HG02588 (cell line): ENCODE measurements around the gene SHISAL2B.
"Not testable (repeated sequence)": the region's sequence is repeated elsewhere in the genome, so short reads cannot be mapped to it uniquely, and the experiment has no call there.

Experiments used
- ATAC-seq: cut with Tn5 transposase; IDR thresholded peaks from one replicate; pipeline ENCODE4 v1.9.1; 2021; ENCODE audit warnings: mild to moderate bottlenecking, moderate library complexity; ENCODE audit not compliant: unreplicated experiment

SHISAL2B gene

GRCh38 chr5:64693636-64694035 is 3.3 kb downstream of the SHISAL2B start:
- ATAC-seq = no peak

DNA sequence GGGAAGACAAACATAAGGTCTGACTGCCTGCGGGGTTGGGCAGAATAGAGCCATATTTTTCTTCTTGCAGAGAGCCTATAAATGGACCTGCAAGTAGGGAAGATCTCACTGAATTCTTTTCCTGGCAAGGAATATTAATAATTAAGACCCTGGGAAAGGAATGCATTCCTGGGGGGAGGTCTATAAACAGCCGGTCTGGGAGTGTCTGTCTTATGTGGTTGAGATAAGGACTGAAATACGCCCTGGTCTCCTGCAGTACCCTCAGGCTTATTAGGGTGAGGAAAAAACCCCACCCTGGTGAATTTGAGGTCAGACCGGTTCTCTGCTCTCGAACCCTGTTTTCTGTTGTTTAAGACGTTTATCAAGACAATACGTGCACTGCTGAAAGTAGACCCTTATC is 6.1 kb downstream of the SHISAL2B start:
- not testable (repeated sequence) for ATAC-seq

DNA sequence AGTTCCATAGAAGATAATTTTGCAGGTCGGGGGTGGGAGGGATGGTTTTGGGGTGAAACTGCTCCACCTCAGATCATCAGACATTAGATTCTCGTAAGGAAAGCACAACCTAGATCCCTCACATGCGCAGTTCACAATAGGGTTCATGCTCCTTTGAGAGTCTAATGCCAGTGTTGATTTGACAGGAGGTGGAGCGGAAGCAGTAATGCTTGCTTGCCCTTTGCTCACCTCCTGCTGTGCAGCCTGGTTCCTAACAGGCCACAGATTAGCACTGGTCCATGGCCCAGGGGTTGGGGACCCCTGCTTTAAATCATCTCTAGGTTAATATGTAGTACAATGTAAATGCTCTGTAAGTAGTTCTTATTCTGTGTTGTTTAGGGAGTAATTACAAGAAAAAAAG is 10.5 kb downstream of the SHISAL2B start:
- no peak for ATAC-seq

DNA sequence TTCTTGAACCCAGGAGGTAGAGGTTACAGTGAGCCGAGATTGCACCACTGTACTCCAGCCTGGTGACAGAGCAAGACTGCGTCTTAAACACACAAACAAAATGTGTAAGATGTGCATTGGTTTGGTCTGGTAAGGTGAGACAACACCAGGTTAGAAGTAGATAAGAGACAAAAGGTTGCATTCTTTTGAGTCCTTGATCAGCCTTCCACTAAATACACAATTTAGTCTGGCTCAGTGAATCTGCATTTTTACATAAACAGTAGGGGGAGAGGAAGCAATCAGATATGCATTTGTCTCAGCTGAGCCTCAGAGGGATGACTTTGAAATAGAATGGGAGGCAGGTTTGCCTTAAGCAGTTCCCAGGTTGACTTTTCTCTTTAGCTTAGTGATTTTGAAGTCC is 15.8 kb downstream of the SHISAL2B start:
- not testable (repeated sequence) for ATAC-seq

DNA sequence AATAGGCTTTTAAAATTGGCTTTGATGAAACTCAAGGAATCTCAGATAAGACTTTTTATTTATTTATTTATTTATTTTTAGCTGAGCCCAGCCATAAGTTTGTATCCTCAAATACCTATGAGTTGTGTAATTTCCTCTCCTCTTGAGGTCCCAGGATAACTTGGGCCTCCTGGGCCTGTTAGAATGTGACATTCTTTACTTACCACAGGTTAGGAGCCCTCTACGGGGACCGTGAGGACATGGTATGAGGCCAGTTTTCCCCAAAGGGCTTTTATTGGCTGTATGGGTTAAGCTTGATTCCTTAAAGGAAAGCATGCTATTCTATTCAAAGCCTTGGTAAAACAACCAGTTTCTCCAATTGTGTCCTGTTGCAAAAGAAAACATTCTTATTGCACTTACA is 16.9 kb downstream of the SHISAL2B start:
- no peak for ATAC-seq

GRCh38 chr5:64714495-64714894 is 24.2 kb downstream of the SHISAL2B start:
- not testable (repeated sequence) for ATAC-seq

DNA sequence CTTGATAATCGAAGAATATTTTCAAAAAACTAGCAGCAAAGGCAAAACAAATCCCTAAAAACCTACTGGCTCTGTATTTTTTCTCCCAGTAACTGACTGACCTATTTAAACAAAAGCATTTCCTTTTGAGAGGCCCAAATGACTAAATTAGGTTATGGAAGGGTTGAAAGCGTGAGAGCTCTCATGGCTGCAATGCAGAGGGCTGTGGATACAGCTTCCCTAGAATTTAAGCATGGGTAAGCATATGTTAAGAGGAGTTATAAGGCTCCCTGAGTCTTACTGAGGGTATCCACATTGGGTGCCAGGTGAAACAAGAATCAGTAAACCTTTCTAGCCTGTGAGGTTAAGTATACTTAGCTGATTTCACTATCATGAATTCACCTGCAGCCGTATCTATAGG is 32.3 kb downstream of the SHISAL2B start:
- ATAC-seq = no peak

GRCh38 chr5:64727150-64727549 is 36.8 kb downstream of the SHISAL2B start:
- ATAC-seq = no peak

GRCh38 chr5:64742411-64742810 is 52.1 kb downstream of the SHISAL2B start:
- no peak for ATAC-seq

DNA sequence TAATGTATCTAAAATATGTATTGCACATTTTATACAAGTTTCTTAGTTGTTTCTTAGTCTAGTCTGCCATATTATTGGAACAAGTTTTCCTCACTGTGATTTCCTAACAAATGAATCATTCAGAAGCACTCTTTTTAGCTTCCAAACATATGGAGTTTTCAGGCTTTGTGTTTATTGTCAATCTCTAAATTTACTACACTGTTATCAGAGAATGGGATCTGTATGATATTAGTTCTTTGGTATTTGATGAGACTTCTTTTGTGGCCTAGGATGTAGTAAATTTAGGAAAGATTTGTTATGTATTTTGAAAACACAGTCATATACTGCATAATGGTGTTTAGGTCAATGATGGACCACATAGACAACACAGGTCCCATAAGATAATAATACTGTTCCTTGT is 52.5 kb downstream of the SHISAL2B start:
- no peak for ATAC-seq

DNA sequence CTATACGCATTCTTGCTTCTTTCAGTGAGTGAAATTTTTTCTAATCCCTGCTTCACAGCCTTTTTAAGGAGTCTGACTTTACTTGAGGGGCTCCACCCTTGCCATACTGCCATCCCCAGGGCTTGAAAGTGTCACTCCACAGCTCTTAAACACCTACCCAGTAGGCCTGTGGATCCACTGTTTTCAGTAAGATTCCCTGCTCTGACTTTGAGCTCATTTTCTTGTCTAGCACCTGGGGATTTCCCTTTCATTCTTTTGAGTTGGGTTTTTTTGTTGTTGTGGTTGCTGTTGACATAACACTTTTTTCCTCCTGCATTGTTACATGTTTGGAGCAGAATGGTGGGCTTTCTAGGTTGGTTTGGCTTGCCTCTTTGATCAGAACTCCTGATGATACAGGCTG is 54.6 kb downstream of the SHISAL2B start:
- no peak for ATAC-seq

DNA sequence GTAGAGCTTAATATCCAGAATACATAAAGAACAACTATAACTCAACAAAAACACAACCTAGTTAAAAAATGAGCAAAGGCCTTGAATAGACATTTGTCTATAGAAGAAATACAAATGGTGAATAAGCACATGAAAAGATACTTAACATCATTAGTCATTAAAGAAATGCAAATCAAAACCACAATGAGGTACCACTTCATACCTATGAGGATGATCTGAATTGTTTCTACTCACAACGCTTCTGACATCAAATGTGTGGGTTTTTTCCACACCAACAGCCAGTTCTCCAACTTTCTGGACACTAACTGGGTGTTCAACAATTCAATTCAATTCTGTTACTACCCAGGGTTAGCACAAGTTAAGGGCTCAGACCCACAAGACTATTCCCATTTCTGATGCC is 56.1 kb downstream of the SHISAL2B start:
- no peak for ATAC-seq

DNA sequence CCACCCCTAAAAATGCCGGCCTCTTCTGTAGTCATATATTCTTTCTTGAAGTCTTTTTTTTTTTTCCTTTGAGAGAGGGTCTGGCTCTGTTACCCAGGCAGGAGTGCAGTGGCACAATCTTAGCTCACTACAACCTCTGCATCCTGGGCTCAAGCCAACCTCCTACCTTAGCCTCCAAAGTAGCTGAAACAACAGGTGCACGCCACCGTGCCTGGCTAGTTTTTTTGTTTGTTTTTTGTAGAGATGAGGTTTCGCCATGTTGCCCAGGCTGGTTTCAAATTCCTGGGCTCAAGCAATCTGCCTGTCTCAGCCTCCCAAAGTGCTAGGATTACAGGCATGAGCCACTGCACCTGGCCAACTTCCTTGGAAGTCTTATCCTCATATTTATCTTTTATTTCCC is 59.1 kb downstream of the SHISAL2B start:
- no peak for ATAC-seq

DNA sequence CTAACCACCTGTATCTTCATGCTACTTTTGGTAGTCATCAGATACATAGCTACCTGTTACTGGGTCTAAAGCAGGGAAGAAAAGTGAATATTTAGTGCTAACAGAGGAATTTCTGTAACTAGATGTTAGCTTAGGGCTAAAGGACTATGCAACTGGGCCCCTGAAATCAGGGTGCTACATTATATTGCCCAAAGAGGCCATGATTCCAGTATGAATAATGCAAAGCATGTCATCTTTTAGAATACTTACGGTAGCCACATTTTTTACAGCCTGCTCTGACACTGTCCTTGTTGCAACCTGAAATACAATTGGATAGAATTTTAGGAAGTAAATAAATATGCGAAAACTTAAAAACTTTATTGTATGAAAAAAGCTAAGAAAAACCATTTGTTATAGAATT is 63.8 kb downstream of the SHISAL2B start:
- no peak for ATAC-seq

DNA sequence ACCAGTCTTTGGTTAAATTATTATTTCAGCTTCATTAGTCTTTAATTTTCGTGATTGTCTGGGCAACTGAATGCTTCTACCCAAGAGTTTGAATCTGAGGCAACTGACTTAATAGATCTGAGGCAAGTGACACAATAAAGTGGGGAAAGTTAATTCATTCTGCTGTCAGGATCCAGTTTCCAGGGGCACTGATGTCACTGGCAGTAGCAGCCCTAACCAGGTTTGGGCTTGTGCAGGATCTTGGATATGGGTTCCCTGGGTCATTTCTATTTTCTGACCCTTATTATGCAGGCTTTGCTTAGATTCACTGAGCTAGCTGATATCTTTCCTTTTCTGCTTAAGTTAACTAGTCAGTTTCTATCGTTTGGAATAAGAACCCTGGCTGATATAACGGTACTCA is 68.6 kb downstream of the SHISAL2B start:
- ATAC-seq = no peak

DNA sequence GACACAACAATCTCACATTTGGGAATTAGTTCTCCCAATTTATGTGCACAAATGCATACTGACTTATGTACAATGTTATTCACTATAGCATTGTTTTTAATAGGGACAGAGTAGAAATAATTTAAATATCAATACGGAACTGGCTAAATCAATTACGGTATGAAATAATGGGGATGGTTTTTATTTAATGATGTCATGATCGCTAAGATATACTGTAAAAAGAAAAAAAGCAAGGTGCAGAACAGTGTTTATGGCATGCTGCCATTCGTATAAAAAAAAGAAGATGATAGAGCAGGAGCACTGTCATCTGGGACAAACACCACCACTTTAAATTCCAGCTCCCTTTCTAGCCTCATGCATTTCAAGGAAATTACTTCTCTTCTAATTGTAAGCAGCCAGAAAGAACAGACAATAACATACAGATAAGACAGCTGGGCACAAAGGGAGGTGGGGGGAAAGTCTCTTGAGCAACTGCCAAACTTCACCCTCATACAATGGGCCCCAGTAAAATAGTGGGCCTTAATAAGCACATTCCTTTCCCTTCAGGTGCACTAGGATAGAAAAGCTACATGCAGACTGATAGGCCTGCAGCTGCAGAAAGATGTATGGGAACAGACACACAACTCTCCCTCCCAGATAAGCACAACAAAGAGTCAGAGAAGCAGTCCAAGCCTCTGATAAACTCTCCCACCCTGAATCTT is 69.8 kb downstream of the SHISAL2B start:
- no peak for ATAC-seq

DNA sequence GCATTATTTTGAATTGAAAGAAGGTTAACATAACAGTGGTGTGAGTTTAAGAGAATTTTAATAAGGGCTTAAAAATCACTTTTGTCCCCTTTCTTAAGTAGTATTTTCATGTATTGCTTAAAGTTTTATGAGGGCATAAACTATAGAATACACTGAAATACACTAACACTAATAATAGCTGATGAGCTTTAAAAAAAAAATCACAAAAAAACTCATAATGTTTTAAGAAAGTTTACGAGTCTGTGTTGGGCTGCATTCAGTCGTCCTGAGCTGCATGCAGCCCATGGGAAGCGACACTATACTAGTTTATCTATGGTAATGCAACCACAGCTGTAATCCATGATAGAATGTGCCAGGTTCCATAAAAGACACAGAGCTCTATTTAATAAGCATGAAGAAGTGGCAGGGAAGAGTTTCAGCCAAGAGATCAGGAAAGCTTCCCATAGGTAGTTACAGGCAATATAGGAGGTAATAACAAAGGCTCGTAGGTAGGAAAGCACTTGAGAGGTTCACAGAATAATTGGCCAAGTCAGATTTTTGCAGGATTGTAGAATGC is 73.7 kb downstream of the SHISAL2B start:
- ATAC-seq = no peak

GRCh38 chr5:64765804-64766504 is 75.7 kb downstream of the SHISAL2B start:
- no peak for ATAC-seq

DNA sequence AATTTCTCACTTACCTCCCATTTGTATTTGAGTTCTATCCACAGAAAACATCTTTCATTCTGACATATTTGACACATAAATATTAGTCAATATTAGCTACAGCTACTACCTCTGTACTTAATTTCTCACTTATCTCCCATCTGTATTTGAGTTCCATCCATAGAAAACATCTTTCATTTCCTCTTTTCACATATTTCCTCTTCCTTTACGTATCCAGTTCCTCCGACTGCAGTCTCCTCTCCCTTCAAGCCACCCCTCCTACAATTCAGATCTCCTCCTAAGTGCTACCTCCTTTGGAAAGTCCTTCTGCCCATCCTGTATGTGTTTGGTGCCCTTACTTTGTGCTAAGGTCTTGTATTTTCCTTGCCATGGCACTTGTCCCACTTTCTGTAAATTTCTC is 76.6 kb downstream of the SHISAL2B start:
- no peak for ATAC-seq
